ENCODE results near the gene LINC00632. TPM values are rescaled to one million over a fixed set of nuclear protein-coding genes. Genes with fewer than 3 reads are reported as not detected.

The LINC00632 gene
- total RNA-seq, result 100 to 1,000 TPM; 168 to 247 TPM
- polyA plus RNA-seq (2013, experiment 1 of 2), result 242 TPM
- 251 TPM for polyA plus RNA-seq (2013, experiment 2 of 2)
- long read RNA-seq, experiment 1, partial matches to known transcripts, result 0 of 2 reads
- long read RNA-seq, experiment 1, other reads (novel, unspliced or antisense), result 1 of 2 reads
- long read RNA-seq, experiment 2, partial matches to known transcripts, result 0 of 5 reads
- long read RNA-seq, experiment 2, other reads (novel, unspliced or antisense), result 2 of 5 reads
- long read RNA-seq, experiment 3, transcript LINC00632-224 (2 exons, 1,327 nt), result major isoform, 11 of 16 reads
- long read RNA-seq, experiment 3, partial matches to known transcripts, result 0 of 16 reads
- long read RNA-seq, experiment 3, other reads (novel, unspliced or antisense), result 5 of 16 reads
- long read RNA-seq, experiment 4, partial matches to known transcripts, result 0 of 7 reads
- long read RNA-seq, experiment 4, other reads (novel, unspliced or antisense), result 3 of 7 reads

GRCh38 chrX:140709421-140709846 is at the start of gene LINC00632:
Gene LINC00632, plus strand, starts transcription at chrX:140709759.
- Mint-ChIP-seq H3K27me3 (ENCODE audit: insufficient read depth) (peaks cover 31% of the 10 kb centered on the region), H3K27ac (no peak within 1 kb of the TSS), H3K4me3 (peak within 1 kb of the TSS; percentile 18), H3K9me3 (no peaks in the 10 kb centered on the region), H3K36me3 (ENCODE audit: low read depth) (no peaks in the 10 kb centered on the region), H3K4me1 (peaks cover 19% of the 10 kb centered on the region)
- Histone ChIP-seq H3K27me3 (ENCODE audit: control insufficient read depth, insufficient read depth, low read length, poor library complexity, severe bottlenecking) (peaks cover 4% of the 10 kb centered on the region), H3K27ac (ENCODE audit: low read depth, low read length) (peak within 1 kb of the TSS; percentile 78), H3K4me1 (ENCODE audit: control insufficient read depth, insufficient read depth, low read length) (no peaks in the 10 kb centered on the region), H3K9me3 (ENCODE audit: control insufficient read depth, low read length) (no peaks in the 10 kb centered on the region), H3K36me3 (ENCODE audit: control insufficient read depth, insufficient read depth, low read length) (no peaks in the 10 kb centered on the region), H3K4me3 (ENCODE audit: low read length) (no peak within 1 kb of the TSS), H3K9ac (ENCODE audit: extremely low read depth, low read length, poor library complexity, severe bottlenecking) (no peak within 1 kb of the TSS)
- DNase-seq, result no peak
- TF ChIP-seq, protein P1, sequence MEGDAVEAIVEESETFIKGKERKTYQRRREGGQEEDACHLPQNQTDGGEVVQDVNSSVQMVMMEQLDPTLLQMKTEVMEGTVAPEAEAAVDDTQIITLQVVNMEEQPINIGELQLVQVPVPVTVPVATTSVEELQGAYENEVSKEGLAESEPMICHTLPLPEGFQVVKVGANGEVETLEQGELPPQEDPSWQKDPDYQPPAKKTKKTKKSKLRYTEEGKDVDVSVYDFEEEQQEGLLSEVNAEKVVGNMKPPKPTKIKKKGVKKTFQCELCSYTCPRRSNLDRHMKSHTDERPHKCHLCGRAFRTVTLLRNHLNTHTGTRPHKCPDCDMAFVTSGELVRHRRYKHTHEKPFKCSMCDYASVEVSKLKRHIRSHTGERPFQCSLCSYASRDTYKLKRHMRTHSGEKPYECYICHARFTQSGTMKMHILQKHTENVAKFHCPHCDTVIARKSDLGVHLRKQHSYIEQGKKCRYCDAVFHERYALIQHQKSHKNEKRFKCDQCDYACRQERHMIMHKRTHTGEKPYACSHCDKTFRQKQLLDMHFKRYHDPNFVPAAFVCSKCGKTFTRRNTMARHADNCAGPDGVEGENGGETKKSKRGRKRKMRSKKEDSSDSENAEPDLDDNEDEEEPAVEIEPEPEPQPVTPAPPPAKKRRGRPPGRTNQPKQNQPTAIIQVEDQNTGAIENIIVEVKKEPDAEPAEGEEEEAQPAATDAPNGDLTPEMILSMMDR (conservative IDR thresholded peaks at IDR 0.05), result no peak
- WGBS, 2 experiments (ENCODE audit: insufficient coverage in 1 of 2, insufficient read length in 1 of 2), result 33% methylated on average over 3 of the region's 3 CpGs; no CpG with 5 or more reads in 1 of the 2 experiments

- H3K4me1 Mint-ChIP-seq, result peaks cover 23% of the 10 kb centered on the region
- WGBS, 2 experiments (ENCODE audit: insufficient coverage in 1 of 2, insufficient read length in 1 of 2), result 33 to 74% methylated on average over 1 to 2 of the region's 4 CpGs
- H3K4me3 Mint-ChIP-seq, result no peak overlapping the region
- no peak for DNase-seq
- no peaks in the 10 kb centered on the region for H3K36me3 Mint-ChIP-seq (ENCODE audit: low read depth)
- Histone ChIP-seq H3K27ac (ENCODE audit: low read depth, low read length) (no peak overlapping the region), H3K9ac (ENCODE audit: extremely low read depth, low read length, poor library complexity, severe bottlenecking) (no peak overlapping the region), H3K4me3 (ENCODE audit: low read length) (no peak overlapping the region), H3K4me1 (ENCODE audit: control insufficient read depth, insufficient read depth, low read length) (no peaks in the 10 kb centered on the region), H3K27me3 (ENCODE audit: control insufficient read depth, insufficient read depth, low read length, poor library complexity, severe bottlenecking) (no peaks in the 10 kb centered on the region), H3K36me3 (ENCODE audit: control insufficient read depth, insufficient read depth, low read length) (no peaks in the 10 kb centered on the region), H3K9me3 (ENCODE audit: control insufficient read depth, low read length) (no peaks in the 10 kb centered on the region)
- H3K27me3 Mint-ChIP-seq (ENCODE audit: insufficient read depth), result peaks cover 58% of the 10 kb centered on the region
- H3K9me3 Mint-ChIP-seq, result no peaks in the 10 kb centered on the region
- no peak overlapping the region for H3K27ac Mint-ChIP-seq
- TF ChIP-seq, protein P1 (conservative IDR thresholded peaks at IDR 0.05), result peak; percentile 74
Observed at GRCh38 chrX:140661643-140662042, 47.9 kb upstream of the LINC00632 start.

- Histone ChIP-seq H3K27ac (ENCODE audit: low read depth, low read length) (no peak overlapping the region), H3K4me3 (ENCODE audit: low read length) (no peak overlapping the region), H3K9me3 (ENCODE audit: control insufficient read depth, low read length) (no peaks in the 10 kb centered on the region), H3K27me3 (ENCODE audit: control insufficient read depth, insufficient read depth, low read length, poor library complexity, severe bottlenecking) (no peaks in the 10 kb centered on the region), H3K4me1 (ENCODE audit: control insufficient read depth, insufficient read depth, low read length) (no peaks in the 10 kb centered on the region), H3K36me3 (ENCODE audit: control insufficient read depth, insufficient read depth, low read length) (no peaks in the 10 kb centered on the region), H3K9ac (ENCODE audit: extremely low read depth, low read length, poor library complexity, severe bottlenecking) (no peak overlapping the region)
- Mint-ChIP-seq H3K4me3 (no peak overlapping the region), H3K9me3 (no peaks in the 10 kb centered on the region), H3K27me3 (ENCODE audit: insufficient read depth) (peaks cover 58% of the 10 kb centered on the region), H3K27ac (no peak overlapping the region), H3K36me3 (ENCODE audit: low read depth) (no peaks in the 10 kb centered on the region), H3K4me1 (peaks cover 2% of the 10 kb centered on the region)
- TF ChIP-seq, protein P1 (conservative IDR thresholded peaks at IDR 0.05), result peak; percentile 82
- no peak for DNase-seq
- WGBS, 2 experiments (ENCODE audit: insufficient coverage in 1 of 2, insufficient read length in 1 of 2), result 42 to 64% methylated on average over 2 of the region's 3 CpGs
Observed at GRCh38 chrX:140664939-140665338, 44.6 kb upstream of the LINC00632 start.

Data from endodermal cell (in vitro differentiated cells).